NCI-H774 (cell line): Measurements from ENCODE around the gene EIF4G3.
"Not testable (repeated sequence)": the region's sequence is repeated elsewhere in the genome, so short reads cannot be mapped to it uniquely, and the experiment has no call there.

Source experiments
- DNase-seq: peaks from one replicate; lab custom pipeline; 2025; lab: John Stamatoyannopoulos, UW

The EIF4G3 gene

DNA sequence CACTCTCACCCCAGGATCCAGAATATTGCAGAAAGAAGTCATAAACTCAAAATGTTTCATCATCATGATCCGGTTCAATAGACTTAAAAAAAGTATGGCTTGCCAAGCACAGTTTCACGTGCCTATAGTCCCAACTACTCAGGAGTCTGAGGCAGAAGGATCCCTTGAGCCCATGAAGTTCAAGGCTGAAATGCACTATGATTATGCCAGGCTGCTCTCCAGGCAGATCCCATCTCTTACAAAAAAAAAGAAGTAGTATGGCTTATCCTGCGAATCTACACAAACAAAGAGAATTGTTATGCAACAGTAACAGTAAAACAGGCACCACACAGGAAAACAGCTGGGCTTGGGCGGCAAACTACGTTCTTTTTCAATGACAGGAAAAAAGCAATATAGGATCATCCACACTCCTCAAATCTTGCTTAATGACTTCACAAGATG, 76.2 kb downstream of the EIF4G3 start:
- DNase-seq = no peak

DNA sequence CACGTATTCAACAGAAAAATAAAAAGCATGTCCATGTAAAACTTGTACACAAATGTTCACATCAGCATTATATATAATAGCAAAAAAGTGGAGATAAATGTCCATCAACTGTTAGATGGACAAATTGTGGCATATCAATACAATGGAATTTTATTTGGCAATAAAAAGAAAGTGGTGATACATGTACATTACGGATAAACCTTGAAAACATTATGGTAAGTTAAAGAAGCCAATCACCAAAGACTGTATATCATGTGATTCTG, 76.9 kb downstream of the EIF4G3 start:
- no peak for DNase-seq

DNA sequence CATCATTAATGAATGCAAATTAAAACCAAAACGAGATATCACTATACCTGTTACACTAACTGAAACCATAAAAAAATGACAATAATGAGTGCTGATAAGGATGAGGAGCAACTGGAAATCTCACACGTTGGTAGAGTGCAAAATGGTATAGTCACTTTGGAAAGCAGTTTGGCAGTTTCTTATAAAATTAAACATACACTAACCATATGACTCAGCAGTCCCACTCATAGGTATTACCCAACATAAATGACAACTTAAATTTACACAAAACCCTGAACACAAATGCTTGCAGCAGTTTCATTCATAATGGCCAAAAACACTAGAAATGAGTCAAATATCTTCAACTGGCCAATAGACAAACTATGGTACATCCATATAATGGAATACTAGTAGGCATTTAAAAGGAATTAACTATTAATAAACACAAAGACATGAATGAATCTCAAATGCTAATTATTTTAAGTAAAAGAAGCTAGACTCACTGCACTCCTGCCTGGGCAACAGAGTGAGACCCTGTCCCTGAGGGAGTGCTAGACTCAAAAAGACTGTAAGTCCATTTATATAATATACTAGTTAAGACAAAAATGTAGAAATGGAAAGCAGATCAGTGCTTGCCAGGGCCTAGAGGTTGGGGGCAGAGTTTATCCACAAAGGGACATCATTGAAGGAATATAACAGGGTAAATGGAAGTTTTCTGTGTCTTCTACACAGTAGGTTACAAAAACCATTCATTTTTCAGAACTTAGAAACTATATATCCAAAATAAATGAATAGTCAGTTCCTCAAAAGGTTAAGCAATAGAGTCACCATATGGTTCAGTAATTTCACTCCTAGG, 77.4 kb downstream of the EIF4G3 start:
- DNase-seq = no peak

DNA sequence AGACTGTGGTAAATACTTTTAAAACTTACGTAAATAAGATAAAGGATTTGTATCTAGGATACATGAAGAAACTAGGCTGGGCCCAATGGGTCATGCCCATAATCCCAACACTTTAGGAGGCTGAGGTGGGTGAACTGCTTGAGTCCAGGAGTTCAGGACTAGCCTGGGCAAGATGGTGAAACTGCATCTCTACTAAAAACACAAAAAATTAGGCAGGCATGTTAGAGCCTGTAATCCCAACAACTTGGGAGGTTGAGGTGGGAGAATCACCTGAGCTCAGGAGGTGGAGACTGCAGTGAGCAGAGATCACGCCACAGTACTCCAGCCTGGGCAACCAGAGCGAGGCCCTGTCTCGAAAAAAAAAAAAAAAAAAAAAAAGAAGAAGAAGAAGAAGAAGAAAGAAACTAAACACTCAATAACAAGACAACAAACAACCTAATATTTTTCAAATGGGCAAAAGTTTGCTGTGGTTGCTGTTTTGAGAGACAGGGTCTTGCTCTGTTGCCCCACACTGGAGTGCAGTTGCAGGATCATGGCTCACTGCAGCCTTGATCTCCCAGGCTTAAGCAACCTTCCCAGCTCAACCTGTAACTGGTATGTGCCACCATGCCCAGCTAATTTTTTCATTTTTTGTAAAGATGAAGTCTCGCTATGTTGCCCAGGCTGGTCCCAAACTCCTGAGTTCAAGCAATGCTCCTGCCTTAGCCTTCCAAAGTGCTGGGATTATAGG, 78.3 kb downstream of the EIF4G3 start:
- DNase-seq = no peak

DNA sequence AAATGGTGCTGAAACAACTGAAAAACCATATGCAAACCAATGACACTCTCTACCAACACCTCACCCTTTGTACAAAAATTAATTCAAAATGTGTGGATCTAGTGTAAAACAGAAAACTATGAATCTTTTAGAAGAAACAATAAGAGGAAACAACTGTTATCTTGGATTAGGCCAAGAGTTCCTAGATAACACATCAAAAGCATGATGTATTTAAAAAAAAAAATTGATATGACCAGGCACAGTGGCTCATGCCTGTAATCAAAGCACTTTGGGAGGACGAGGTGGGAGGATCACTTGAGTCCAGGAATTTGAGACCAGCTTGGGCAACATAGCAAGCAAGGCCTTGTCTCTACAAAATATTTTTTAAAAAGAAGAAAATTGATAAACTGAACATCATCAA, 79.0 kb downstream of the EIF4G3 start:
- DNase-seq = no peak

DNA sequence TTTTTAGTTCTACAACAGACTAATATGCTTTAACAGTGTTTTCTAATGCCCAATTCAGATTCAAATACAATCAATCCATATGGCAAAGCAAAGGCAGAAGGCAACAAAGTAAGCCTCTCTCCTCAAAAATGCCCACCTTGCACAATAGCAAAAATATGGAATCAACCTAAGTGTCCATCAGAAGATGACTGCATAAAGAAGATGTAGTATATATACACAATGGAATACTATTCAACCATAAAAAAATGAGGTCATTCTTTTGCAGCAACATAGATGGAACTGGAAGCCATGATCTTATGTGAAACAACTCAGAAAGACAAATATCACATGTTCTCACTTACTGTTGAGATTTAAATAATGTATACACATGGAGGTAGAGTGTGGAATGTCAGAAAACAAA, 80.7 kb downstream of the EIF4G3 start:
- DNase-seq = no peak

DNA sequence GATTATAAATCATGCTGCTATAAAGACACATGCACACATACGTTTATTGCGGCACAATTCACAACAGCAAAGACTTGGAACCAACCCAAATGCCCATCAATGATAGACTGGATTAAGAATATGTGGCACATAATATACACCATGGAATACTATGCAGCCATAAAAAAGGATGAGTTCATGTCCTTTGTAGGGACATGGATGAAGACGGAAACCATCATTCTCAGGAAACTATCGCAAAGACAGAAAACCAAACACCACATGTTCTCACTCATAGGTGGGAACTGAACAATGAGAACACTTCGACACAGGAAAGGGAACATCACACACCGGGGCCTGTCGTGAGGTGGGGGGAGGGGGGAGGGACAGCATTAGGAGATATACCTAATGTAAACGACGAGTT, 82.4 kb downstream of the EIF4G3 start:
- not testable (repeated sequence) for DNase-seq

DNA sequence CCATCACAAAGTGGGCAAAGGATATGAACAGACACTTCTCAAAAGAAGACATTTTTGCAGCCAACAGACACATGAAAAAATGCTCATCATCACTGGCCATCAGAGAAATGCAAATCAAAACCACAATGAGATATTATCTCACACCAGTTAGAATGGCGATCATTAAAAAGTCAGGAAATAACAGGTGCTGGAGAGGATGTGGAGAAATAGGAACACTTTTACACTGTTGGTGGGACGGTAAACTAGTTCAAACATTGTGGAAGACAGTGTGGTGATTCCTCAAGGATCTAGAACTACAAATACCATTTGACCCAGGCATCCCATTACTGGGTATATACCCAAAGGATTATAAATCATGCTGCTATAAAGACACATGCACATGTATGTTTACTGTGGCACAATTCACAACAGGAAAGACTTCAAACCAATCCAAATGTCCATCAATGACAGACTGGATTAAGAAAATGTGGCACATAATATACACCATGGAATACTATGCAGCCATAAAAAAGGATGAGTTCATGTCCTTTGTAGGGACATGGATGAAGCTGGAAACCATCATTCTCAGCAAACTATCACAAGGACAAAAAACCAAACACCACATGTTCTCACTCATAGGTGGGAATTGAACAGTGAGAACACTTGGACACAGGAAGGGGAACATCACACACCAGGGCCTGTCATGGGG, 83.3 kb downstream of the EIF4G3 start:
- DNase-seq = not testable (repeated sequence)

DNA sequence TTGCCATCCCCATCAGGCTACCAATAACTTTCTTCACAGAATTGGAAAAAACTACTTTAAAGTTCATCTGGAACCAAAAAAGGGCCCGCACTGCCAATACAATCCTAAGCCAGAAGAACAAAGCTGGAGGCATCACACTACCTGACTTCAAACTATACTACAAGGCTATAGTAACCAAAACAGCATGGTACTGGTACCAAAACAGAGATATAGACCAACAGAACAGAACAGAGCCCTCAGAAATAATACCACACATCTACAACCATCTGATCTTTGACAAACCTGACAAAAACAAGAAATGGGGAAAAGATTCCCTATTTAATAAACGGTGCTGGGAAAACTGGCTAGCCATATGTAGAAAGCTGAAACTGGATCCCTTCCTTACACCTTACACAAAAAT, 84.2 kb downstream of the EIF4G3 start:
- DNase-seq = not testable (repeated sequence)

DNA sequence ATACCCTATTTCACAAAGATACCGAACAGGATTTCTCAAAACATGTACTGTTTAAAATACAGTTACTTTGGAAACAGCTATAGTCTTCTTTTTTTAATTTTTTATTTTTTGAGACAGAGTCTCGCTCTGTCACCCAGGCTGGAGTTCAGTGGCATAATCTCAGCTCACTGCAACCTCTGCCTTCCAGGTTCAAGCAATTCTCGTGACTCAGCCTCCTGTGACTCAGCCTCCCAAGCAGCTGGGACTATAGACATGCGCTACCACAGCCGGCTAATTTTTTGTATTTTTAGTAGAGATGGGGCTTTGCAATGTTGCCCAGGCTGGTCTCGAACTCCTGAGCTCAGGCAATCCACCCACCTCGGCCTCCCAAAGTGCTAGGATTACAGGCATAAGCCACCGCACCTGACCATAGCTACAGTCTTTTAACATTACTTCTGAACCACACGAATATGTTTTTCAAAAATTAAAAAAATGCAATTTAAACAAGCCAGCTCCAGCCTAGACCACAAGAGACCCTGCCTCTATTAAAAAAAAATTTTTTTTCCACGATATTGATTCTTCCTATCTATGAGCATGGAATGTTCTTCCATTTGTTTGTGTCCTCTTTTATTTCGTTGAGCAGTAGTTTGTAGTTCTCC, 85.5 kb downstream of the EIF4G3 start:
- DNase-seq = not testable (repeated sequence)

DNA sequence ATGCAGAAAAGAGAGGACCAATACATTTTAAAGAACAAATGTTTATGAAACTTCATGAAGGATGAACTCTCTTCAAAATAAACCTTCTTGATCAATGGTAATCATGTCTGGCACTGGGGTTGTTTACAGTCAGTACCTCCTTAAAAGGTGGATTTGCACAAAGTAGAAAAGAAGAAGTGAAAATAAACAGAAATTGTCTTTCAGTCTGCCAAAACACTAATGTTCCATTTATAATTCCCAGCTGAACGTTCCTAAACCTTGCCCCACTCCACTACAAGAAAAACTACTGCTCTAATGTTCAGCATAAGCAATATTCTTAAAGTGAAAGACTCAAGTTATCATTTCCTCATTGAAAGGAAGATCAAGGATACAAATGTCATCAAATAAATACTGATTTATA, 86.2 kb downstream of the EIF4G3 start:
- DNase-seq = no peak

DNA sequence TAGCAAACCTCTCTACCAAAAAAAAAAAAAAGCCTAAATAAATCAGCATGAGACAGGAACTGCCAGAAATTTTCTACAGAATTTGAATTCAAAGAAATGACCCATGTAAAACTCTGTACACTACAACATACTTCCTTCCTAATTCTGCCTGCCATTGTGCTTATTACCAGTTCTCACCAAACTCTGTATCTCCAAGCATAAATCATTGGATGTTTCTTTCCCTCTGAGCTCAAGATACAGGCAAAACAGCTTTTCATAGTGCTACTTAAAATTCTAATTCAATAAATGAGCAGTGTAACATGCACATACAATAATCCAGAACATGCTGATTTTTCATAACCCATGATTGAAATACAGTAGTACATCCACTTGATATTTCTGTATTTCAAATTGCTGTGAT, 87.0 kb downstream of the EIF4G3 start:
- no peak for DNase-seq

DNA sequence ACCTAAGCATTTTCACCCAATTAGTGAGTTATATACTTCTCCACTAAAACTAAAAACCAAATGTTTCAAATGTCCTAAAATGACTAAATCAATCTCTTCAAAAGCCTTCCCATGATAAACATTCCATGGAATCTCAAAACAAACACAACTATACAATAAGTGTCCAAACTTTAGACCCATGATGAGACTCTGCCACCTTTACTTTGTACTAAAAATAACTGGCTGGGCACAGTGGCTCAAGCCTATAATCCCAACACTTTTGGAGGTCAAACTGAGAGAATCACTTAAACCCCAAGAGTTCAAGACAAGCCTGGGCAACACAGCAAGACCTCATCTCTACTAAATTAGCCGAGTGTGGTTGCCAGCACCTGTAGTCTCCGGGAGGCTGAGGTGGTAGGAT, 87.4 kb downstream of the EIF4G3 start:
- DNase-seq = no peak

DNA sequence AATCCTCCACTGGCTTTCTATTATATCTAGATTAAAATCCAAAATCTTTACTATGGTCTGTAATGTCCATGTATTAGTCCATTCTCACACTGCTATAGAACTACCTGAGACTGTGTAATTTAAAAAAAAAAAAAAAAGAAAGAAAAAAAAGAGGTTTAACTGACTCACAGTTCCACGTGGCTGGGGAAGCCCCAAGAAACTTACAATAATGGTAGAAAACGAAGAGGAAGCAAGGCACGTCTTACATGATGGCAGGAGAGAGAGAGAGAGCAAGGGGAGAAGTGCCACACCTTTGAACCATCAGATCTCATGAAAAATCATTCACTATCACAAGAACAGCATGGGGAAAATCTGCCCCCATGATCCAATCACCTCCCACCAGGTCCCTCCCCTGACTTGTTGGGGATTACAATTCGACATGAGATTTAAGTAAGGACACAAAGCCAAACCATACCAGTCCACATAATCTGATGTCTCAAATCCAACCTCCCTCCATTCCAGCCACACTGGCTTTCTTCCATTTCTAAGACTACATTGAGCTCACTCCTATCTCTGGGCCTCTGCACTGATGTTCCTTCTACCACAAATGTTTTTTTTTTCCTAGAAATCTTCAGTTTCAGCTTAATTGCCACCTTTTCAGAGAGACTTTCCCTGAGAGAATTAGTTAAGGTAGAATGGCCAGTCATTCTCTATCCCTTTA, 92.4 kb downstream of the EIF4G3 start:
- DNase-seq = no peak

DNA sequence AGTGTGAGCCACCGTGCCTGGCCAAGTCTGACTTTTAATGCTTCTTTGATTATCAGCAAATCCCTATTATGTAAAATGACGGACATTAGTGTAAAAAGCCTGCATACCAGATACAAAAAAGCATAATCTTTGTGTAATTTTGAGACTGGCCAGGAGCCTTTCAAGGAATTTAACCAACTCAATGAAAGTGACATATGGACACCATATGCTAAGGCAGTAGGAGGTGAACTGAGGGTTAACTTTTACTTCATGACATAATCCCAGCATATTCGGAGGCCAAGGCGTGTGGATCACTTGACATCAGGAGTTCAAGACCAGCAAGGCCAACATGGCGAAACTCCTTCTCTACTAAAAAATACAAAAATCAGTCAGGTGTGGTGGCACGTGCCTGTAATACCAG, 94.6 kb downstream of the EIF4G3 start:
- no peak for DNase-seq

DNA sequence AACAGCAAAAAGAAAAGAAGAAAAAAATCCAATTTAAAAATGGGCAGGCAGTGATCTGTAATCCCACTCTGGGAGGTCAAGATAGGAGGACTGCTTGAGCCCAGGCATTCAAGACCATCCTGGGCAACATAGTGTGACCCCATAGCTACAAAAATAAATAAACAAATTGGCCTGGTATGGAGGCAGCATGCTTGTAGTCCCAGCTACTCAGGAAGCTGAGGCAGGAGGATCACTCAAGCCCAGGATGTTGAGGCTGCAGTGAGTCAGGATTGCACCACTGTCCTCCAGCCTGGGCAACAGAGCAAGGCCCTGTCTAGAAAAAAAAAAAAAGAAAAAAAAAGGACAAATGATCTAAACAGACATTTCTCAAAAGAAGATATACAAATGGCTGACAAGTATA, 99.6 kb downstream of the EIF4G3 start:
- no peak for DNase-seq

DNA sequence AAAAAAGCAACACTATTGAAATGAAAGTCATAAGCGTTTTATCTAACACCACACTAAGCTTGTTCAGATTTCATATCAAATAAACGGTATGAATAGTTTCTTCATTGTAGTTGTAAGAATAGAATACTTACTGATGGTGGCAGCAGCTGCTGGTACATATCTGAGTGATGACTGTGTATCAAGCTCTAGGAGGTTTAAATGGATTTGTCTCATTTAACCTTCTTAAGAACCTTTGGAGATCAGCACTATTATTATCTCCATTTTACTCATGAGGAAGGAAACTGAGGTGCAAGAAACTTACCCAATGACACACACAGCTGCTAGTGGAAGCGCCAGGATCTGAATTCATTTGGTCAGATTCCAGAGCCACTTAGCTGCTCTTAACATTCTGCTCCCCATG, 104.0 kb downstream of the EIF4G3 start:
- no peak for DNase-seq

DNA sequence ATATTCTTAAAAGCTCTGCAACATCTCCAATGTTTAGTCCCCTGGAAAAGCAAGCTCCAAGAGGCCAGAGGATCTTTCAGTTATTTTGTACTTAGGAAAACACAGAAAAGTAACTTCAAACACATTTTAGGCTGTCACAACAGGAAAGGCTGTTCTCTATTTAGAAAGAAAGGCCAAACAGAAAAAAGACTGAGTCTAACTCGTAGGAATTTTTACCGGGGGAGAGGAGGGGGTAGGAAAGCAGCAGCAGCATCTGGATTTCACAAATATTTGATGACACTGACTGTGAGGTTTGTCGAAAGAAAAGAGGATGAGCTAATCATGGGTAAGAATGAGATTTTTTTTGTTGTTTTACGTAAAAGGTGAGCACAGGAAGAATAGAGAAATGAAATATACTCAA, 107.1 kb downstream of the EIF4G3 start:
- DNase-seq = no peak

DNA sequence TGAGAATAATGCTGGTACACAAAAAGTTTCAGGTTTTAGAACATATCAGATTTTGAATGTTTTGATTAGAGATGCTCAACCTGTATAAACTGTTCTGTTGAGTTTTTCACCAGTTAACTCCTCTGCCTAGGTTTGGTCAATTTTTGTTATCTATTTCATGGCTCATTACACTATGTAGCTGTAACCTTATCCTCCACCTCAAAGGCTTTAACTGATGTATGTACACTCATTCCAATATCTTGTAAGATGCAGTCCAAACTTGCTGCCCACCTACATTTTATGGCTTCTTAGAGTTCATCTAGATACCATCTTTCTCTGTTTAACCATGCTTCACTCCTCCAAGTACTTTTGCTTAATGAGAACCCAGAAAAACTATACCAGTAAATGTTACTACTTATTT, 107.8 kb downstream of the EIF4G3 start:
- no peak for DNase-seq

DNA sequence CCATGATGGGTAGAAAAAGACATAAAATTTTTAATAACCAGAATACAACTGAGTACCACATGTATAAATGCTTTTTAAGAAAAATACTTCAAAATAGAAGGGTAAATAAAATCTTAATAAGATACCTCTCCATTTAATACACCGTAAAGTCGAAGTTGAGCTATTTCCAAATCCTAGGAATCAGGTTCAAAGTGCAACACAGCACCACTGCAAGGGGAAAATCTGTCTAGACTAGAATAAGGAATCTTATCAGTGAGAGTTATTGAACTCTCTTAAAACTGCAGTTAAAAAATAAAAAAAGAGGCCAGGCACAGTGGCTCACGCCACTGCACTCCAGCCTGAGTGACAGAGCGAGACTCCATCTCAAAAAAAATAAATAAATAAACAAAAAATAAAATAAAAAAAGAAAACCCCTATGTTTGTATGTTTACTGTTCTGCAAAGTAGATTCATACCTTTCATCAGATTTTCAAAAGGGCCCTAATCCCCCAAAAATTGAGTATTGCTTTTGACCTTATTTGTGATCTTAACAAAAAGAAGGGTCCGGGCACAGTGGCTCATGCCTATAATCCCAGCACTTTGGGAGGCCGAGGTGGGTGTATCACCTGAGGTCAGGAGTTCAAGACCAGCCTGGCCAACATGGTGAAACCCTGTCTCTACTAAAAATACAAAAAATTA, 109.0 kb downstream of the EIF4G3 start:
- DNase-seq = no peak

DNA sequence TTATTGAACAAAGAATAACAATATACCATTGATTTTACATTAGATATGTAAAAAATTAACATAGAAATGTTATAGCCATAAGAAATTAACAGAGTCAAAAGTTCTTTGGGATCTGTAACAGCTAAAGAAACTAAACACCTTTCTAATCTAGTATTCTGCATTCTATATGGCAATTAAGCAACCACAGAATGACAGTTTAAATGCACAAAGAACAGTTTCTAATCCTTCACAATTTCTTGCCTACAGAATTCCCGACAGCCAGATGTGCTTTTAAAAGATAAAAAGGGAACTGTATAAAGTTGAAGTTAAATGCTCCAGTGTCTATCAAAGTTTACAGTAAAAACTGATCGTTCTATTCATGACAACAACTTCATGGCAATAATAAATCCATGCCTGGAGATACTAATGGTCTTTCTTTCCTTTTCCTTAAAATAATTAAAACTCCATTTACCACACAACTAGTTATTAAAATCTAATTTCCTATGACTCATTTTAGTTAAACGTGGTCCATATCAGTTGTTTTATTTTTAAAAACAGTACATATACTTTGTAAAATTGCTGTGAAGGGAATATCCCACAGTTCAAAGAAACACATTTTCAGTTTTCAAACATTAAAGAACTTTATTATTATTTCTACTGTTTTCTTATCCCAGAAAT, 110.2 kb downstream of the EIF4G3 start:
- no peak for DNase-seq
